Right ventricle myocardium superior (tissue), 1 donor: ENCODE data around the gene NDFIP2. TPM values are rescaled to one million over a fixed set of nuclear protein-coding genes. Genes with fewer than 3 reads are reported as not detected.

Experiments used
- ATAC-seq: fragments of 200-7000 bp; cut with Tn5 transposase; one replicate; pipeline ENCODE4 v1.9.1; 2020; ENCODE audit warnings: mild to moderate bottlenecking; ENCODE audit not compliant: poor library complexity
- DNase-seq: peaks from one replicate; pipeline ENCODE4 v3.0.0-alpha.2; 2020
- intact Hi-C: fragments of 100-400 bp; cut with DNase I; formaldehyde crosslinking; loops from one replicate; pipeline ENCODE4 v1.11.2; 2022
- total RNA-seq: library from RNA; stranded (reverse); fragmentation: NEBNext Ultra II Directional; extraction: Animal tissue kit (Norgen Biotek cat#: 25700); gene quantifications from one replicate; pipeline ENCODE4 v1.2.1, GENCODE V29; 2021
- donor health status: DM: no; HTN: yes; CAD: no; lungs with severe emphysema.

Gene NDFIP2
- total RNA-seq, 1 donor from 2014 or later: 33.9 TPM

DNA sequence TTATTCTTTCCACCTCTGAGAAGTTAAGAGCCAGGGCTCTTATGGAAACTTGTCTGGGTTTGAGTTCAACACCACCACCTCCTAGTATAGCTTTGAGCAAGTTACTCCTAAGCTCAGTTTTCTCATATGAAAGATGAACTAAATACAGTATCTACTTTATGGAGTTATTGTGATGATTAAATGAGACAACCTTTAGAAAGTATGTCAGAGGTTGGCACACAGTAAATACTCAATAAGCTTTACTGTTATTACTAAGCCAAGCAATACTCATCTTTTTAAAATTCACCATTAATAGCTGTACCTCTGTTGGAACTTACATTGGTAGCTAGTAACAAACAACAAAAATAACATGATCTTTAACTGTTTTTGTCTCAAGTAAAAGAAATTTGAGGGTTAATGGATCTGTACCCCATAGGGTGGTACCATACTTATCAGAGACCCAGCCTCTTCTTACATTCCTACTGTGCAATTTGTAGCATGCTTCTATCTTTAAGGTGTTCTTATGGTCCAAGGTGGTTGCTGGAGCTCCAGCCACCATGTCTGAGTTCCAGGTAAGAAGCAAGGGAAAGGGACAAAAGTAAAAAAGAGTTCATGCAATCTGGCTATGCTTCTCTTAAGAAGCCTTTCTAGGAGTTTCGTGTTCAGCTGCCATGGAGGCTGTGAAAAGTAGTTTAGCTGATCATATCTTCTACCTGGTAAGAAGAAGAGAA is 24.1 kb upstream of the NDFIP2 start:
- DNase-seq (no peak), ATAC-seq (no peak)
- intact Hi-C loops: no loop called here

DNA sequence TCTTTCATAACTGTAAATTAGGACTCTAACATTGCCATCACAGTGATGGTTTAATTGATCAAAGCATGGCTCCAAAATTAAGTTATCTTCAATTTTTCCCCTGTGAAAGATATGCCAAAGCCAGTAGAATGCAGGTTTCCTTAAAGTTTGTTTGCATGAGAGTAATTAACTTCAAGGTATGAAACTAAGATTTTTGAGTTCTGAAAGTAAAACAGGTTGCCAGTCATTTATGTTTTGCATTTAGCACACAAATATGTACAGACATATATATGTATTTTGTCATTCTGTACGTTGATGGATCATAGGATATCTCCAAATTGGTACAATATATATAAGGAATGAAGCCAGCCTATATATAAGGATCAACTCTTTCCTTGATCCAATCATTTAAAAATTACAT is 23.6 kb upstream of the NDFIP2 start:
- DNase-seq (no peak), ATAC-seq (no peak)
- intact Hi-C loops: no loop called here

DNA sequence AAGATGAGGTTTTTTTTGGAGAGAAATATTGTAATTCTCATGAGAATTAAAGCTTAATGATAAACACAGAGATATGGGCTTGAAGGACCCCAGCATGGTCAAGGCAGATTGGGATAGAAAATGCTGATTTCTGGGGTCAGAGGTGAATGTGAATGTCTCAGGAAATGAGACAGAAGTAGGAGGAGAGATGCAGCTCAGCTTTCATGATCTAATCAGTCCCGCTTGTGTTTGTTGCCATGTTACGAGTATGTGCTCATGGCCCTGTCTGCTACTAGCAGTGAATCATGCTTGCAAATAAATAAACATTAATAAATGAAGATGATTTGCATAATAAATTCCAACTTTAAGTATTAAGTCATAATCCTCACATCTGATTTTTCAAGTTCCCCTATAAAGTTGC is 23.0 kb upstream of the NDFIP2 start:
- intact Hi-C loops: no loop called here
- ATAC-seq (no peak), DNase-seq (no peak)

DNA sequence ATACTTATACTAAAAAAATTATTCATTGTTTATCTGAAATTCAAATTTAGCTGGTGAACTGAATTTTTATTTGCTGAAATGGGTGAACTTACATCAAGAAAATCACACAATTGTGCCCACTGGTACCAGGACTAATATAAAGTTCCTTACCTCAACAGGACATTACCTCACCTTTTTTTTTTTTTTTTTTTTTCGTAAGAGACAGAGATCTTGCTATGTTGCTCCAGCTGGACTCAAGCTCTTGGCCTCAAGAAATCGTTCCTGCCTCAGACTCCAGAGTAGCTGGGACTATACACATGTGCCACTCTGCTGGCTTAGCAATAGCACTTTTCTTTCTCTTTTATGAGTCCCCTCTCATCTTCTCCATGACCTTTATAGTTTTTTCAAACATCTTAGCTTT is 22.5 kb upstream of the NDFIP2 start:
- no peak for DNase-seq
- intact Hi-C loops: no loop called here
- no peak for ATAC-seq

- no peak for DNase-seq
- intact Hi-C loops: no loop called here
- ATAC-seq: no peak
These were observed 21.0 kb upstream of the NDFIP2 start for GRCh38 chr13:79459906-79460305.

GRCh38 chr13:79462895-79463294 is 18.1 kb upstream of the NDFIP2 start:
- ATAC-seq: no peak
- intact Hi-C loops: no loop called here
- no peak for DNase-seq

GRCh38 chr13:79463604-79464003 is 17.4 kb upstream of the NDFIP2 start:
- intact Hi-C loops: no loop called here
- ATAC-seq (no peak), DNase-seq (no peak)

- intact Hi-C loops: no loop called here
- ATAC-seq (no peak), DNase-seq (no peak)
These were observed 14.1 kb upstream of the NDFIP2 start for GRCh38 chr13:79466872-79467271.

GRCh38 chr13:79468402-79468801 is 12.6 kb upstream of the NDFIP2 start:
- no peak for DNase-seq
- intact Hi-C loops: no loop called here
- no peak for ATAC-seq

DNA sequence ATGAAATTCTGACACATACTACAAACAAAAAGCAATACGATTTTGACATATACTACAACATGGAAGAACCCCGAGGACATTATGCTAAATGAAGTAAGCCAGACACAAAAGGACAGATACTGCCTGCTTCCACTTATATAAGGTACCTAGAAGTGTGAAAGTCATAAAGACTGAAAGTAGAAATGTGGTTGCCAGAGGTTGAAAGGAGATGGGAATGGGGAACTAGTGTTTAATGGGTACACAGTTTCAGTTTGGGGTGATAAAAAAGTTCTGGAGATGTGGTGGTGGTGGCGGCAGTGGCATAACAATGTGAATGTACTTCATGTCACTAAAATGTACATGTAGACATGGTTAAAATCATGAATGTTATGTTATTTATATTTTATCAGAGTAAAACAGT is 12.1 kb upstream of the NDFIP2 start:
- no peak for ATAC-seq
- no peak for DNase-seq
- intact Hi-C loops: no loop called here

GRCh38 chr13:79469608-79470007 is 11.3 kb upstream of the NDFIP2 start:
- DNase-seq (no peak), ATAC-seq (no peak)
- intact Hi-C loops: loop anchor here (10.0 kb wide), 1 partner anchor 45 kb away; no protein-coding TSS in a partner anchor

DNA sequence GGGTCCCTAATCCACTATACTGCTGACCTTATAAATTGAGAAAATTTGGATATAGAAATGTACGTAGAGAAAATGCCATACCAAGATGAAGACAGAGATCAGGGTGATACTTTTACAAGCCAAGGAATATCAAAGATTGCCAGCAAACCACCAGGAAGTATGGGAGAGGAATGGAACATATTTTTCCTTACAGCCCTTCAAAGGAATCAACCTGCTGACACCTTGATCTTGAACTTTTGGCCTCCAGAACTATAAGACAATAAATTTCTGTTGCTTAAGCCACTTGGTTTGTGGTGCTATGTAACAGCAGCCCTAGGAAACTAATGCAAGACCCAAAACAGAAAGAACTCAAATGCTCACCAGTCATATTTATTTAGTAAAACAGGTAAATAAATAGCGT is 10.3 kb upstream of the NDFIP2 start:
- DNase-seq (no peak), ATAC-seq (no peak)
- intact Hi-C loops: loop anchor here (10.0 kb wide), 1 partner anchor 46 kb away; no protein-coding TSS in a partner anchor

- intact Hi-C loops: loop anchor here (10.0 kb wide), 1 partner anchor 51 kb away; no protein-coding TSS in a partner anchor
- no peak for ATAC-seq
- no peak for DNase-seq
These were observed 5.4 kb upstream of the NDFIP2 start for GRCh38 chr13:79475569-79475968.

DNA sequence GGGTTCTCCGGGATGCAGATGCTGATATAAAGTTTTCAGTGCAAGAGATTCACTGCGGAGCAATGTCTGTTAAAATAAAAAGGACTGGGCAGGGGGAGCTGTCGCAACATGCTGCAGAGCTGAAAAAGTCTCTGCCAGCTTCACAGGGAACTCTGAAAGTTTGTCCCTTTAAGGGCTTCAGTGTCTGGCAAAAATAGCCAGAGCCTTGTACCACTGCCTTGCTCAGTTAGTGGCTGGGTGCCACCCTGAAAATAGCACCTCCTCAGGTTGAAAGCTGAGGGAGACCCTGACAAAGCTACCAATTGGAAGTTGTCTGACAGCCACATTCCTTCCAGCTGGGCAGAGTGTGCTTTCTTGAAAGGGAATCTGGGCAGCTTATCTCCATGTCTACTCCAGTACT is 3.0 kb upstream of the NDFIP2 start:
- intact Hi-C loops: loop anchor here (10.0 kb wide), 1 partner anchor 53 kb away; no protein-coding TSS in a partner anchor
- ATAC-seq (peak; percentile 74), DNase-seq (peak; percentile 62)

GRCh38 chr13:79479882-79480281 is 1.1 kb upstream of the NDFIP2 start:
- intact Hi-C loops: loop anchor here (5.0 to 10.0 kb wide), 2 partner anchors 52 to 55 kb away; no protein-coding TSS in a partner anchor
- DNase-seq: no peak
- ATAC-seq: no peak

GRCh38 chr13:79481685-79482052 is 714 bp downstream of the NDFIP2 start:
- intact Hi-C loops: loop anchor here (5.0 kb wide), 1 partner anchor 51 kb away; no protein-coding TSS in a partner anchor
- peak; percentile 23 for ATAC-seq
- DNase-seq: no peak

DNA sequence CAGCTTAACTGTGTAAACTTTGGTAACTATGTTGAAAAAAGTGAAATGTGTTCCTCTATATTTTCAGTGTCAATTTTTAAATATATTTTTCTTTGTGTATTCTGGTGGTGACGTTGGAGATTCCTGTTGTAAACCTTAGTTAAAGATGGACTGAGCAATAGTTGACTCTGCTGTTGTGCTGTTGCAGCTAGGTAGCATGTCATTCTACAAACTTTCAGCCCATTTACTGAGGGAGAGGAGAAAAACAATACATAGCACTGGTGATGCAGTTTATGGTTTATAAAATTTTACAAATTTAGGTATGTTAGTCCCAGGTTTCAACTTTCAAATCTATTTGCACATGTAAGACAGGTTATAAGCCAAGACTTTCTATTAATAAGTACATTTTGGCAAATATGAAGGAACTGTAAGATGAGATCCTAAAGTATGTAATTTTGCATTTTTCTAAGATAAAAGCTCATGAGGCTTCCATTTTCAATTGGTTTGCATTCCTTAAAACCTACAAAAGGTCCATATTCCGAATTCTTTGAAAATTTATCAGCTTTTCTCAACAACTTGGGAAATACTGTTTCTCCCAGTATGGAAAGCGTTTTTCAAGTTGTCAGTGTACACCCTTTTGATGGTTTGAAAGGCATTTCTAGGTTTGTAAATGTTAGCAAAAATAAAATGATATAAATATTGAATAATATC is 1.5 kb downstream of the NDFIP2 start:
- DNase-seq (no peak), ATAC-seq (no peak)
- intact Hi-C loops: loop anchor here (5.0 kb wide), 1 partner anchor 50 kb away; no protein-coding TSS in a partner anchor

DNA sequence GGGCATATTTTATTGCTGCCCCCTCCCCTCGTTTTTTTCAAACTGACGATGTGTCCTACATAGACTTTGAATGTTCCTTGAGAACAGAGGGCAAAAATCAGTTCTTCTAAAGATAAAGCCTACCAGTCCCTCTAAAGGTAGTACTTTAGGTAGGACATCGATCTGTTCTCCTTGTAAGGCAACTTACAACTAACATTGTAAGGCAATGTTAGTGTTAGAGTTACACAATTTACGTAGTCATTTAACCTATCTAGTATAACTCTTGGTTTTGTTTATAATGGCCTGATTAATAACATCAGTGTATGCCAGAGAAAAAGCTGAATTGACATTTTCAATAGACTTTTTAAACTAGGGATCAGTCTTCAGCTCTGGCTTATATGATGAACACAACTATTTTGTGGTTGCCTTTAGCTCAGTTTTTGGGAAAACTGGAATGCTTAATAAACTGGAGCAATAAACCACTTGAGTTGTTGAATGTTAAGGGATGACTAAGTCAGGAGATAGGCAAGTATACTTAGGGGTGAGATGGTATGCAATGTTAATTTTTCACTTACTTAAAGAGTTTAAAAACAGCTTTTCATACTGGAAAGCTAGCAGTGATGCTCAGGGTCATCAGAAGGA is 2.2 kb downstream of the NDFIP2 start:
- DNase-seq (no peak), ATAC-seq (no peak)
- intact Hi-C loops: loop anchor here (5.0 kb wide), 1 partner anchor 49 kb away; no protein-coding TSS in a partner anchor

DNA sequence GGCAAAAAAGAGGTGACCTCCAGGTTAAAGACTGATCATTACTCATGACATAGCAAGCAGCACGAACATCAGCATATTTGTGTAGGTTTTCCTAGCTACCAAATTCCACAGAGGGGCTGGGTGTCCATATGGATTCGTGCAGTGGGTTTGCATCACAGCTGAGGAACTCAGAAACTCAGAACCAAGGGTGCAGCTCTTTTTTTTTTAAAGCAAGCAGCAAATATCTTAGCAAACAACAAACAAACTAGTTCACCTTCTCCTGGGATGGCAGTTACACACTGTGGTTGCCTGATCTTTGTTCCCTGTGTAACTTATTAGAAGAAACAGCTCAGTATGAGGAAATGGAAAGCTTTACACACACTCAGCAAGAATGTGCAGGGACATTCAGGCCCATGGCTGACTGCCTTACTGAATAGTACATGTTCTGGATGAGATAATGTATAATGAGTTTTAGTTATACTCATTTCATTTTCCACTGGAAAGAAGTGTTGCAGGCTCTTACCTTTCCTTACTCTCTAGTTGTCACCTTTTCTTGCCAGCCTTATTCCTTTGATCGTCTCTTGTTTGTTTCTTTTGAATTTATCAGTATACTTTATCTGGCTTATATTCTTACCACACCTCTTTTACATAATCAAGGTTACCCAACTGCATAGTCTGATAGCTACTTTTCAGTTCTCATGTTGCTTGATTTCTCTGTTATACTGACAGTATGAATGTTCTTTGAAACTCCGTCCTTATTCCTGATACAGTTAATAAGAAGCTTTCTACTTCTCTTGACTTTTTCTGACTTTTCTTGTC is 4.3 kb downstream of the NDFIP2 start:
- no peak for DNase-seq
- intact Hi-C loops: no loop called here
- peak; percentile 26 for ATAC-seq
